Measurements from ENCODE around the gene RFWD3.
"Not testable (repeated sequence)": the region's sequence is repeated elsewhere in the genome, so short reads cannot be mapped to it uniquely, and the experiment has no call there.

RFWD3 gene

GRCh38 chr16:74666425-74667254 lies at the start of gene RFWD3:
Gene RFWD3 (minus strand): TSS chr16:74666877. CDS start chr16:74661449, 5,428 bp downstream.
- in situ Hi-C loops (cut with MboI; ENCODE audit: low sequenced_read_pairs), result no loop called here

GRCh38 chr16:74716355-74716754 lies 49.7 kb upstream of the RFWD3 start:
- in situ Hi-C loops (cut with MboI; ENCODE audit: low sequenced_read_pairs), result no loop called here

- in situ Hi-C loops (cut with MboI; ENCODE audit: low sequenced_read_pairs), result no loop called here
Measured at GRCh38 chr16:74713876-74714275, 47.2 kb upstream of the RFWD3 start.

- in situ Hi-C loops (cut with MboI; ENCODE audit: low sequenced_read_pairs), result no loop called here
Measured at GRCh38 chr16:74713325-74713724, 46.6 kb upstream of the RFWD3 start.

- in situ Hi-C loops (cut with MboI; ENCODE audit: low sequenced_read_pairs), result no loop called here
Measured at GRCh38 chr16:74711938-74712337, 45.3 kb upstream of the RFWD3 start.

- in situ Hi-C loops (cut with MboI; ENCODE audit: low sequenced_read_pairs), result no loop called here
Measured at GRCh38 chr16:74710401-74710800, 43.7 kb upstream of the RFWD3 start.

- in situ Hi-C loops (cut with MboI; ENCODE audit: low sequenced_read_pairs), result no loop called here
Measured at GRCh38 chr16:74709441-74709877, 42.8 kb upstream of the RFWD3 start.

GRCh38 chr16:74700438-74701225 lies 34.0 kb upstream of the RFWD3 start, which contains the start of gene MLKL:
Gene MLKL (minus strand): TSS chr16:74700862. CDS start chr16:74695757, 5,105 bp downstream.
- in situ Hi-C loops (cut with MboI; ENCODE audit: low sequenced_read_pairs), result no loop called here

GRCh38 chr16:74700116-74700437 lies 33.4 kb upstream of the RFWD3 start:
- in situ Hi-C loops (cut with MboI; ENCODE audit: low sequenced_read_pairs), result no loop called here

GRCh38 chr16:74699666-74700065 lies 33.0 kb upstream of the RFWD3 start:
- in situ Hi-C loops (cut with MboI; ENCODE audit: low sequenced_read_pairs), result no loop called here

GRCh38 chr16:74698222-74698621 lies 31.5 kb upstream of the RFWD3 start:
- in situ Hi-C loops (cut with MboI; ENCODE audit: low sequenced_read_pairs), result no loop called here

GRCh38 chr16:74695450-74696422 lies 29.1 kb upstream of the RFWD3 start:
- in situ Hi-C loops (cut with MboI; ENCODE audit: low sequenced_read_pairs), result no loop called here

GRCh38 chr16:74691093-74691855 lies 24.6 kb upstream of the RFWD3 start:
- in situ Hi-C loops (cut with MboI; ENCODE audit: low sequenced_read_pairs), result no loop called here

- in situ Hi-C loops (cut with MboI; ENCODE audit: low sequenced_read_pairs), result no loop called here
Measured at GRCh38 chr16:74682556-74682955, 15.9 kb upstream of the RFWD3 start.

GRCh38 chr16:74680681-74681080 lies 14.0 kb upstream of the RFWD3 start:
- in situ Hi-C loops (cut with MboI; ENCODE audit: low sequenced_read_pairs), result no loop called here

- in situ Hi-C loops (cut with MboI; ENCODE audit: low sequenced_read_pairs), result no loop called here
Measured at GRCh38 chr16:74679983-74680382, 13.3 kb upstream of the RFWD3 start.

GRCh38 chr16:74677868-74678267 lies 11.2 kb upstream of the RFWD3 start:
- in situ Hi-C loops (cut with MboI; ENCODE audit: low sequenced_read_pairs), result no loop called here

- in situ Hi-C loops (cut with MboI; ENCODE audit: low sequenced_read_pairs), result no loop called here
Measured at GRCh38 chr16:74673876-74674275, 7.2 kb upstream of the RFWD3 start.

GRCh38 chr16:74668877-74669276 lies 2.2 kb upstream of the RFWD3 start:
- in situ Hi-C loops (cut with MboI; ENCODE audit: low sequenced_read_pairs), result not testable (repeated sequence)

- in situ Hi-C loops (cut with MboI; ENCODE audit: low sequenced_read_pairs), result no loop called here
Measured at GRCh38 chr16:74667255-74667700, 601 bp upstream of the RFWD3 start.

Measured in hTERT RPE-1 (cell line).